GM06990 (cell line): ENCODE measurements around the gene FMN1.

Experiments
- DNase-seq: peaks from one replicate; pipeline ENCODE4 v3.0.0-alpha.2; 2011; ENCODE audit not compliant: insufficient read length; ENCODE audit errors: extremely low read depth
- H3K27me3 ChIP-seq: replicated peaks from 2 replicates; pipeline ENCODE4 v1.6.0; 2011; ENCODE audit warnings: low read length; ENCODE audit not compliant: control insufficient read depth, insufficient read depth
- H3K36me3 ChIP-seq: 2 replicates; pipeline ENCODE4 v1.5.1; 2011; ENCODE audit warnings: low read length; ENCODE audit not compliant: control insufficient read depth, insufficient read depth
- H3K4me3 ChIP-seq: replicated peaks from 2 replicates; pipeline ENCODE4 v1.5.1; 2011; ENCODE audit warnings: low read depth, mild to moderate bottlenecking, control low read depth, low read length
- CTCF ChIP-seq: IDR thresholded peaks from 2 replicates; pipeline ENCODE4 v1.5.1; 2011; ENCODE audit warnings: low read length, control low read depth, mild to moderate bottlenecking, inconsistent platforms; ENCODE audit not compliant: insufficient read depth, poor library complexity, severe bottlenecking

The FMN1 gene

GRCh38 chr15:32970847-32971246, 223.7 kb downstream of the FMN1 start:
- H3K27me3 ChIP-seq, result no peaks in the 10 kb centered on the region
- H3K4me3 ChIP-seq, result no peak overlapping the region
- DNase-seq, result no peak
- H3K36me3 ChIP-seq, result no peaks in the 10 kb centered on the region
- no peak for TF ChIP-seq CTCF

GRCh38 chr15:32967521-32967920, 227.0 kb downstream of the FMN1 start:
- no peak overlapping the region for H3K4me3 ChIP-seq
- no peak for TF ChIP-seq CTCF
- no peaks in the 10 kb centered on the region for H3K27me3 ChIP-seq
- no peaks in the 10 kb centered on the region for H3K36me3 ChIP-seq
- DNase-seq, result no peak

GRCh38 chr15:32966512-32966911, 228.0 kb downstream of the FMN1 start:
- Histone ChIP-seq H3K27me3 (no peaks in the 10 kb centered on the region), H3K4me3 (no peak overlapping the region), H3K36me3 (no peaks in the 10 kb centered on the region)
- no peak for TF ChIP-seq CTCF
- no peak for DNase-seq

- no peak for TF ChIP-seq CTCF
- no peak overlapping the region for H3K4me3 ChIP-seq
- DNase-seq, result no peak
- H3K36me3 ChIP-seq, result no peaks in the 10 kb centered on the region
- H3K27me3 ChIP-seq, result no peaks in the 10 kb centered on the region
Measured at GRCh38 chr15:32965897-32966296, 228.6 kb downstream of the FMN1 start.

GRCh38 chr15:32959077-32959476, 235.4 kb downstream of the FMN1 start:
- no peak overlapping the region for H3K4me3 ChIP-seq

More at GRCh38 chr15:32959077-32959476, 235.4 kb downstream of the FMN1 start:
- Histone ChIP-seq H3K27me3 (no peaks in the 10 kb centered on the region), H3K36me3 (no peaks in the 10 kb centered on the region)
- no peak for DNase-seq
- no peak for TF ChIP-seq CTCF
